HEK293 (cell line): Measurements from ENCODE around the gene CD59.

Experiments
- CTCF ChIA-PET: fragments of 350-600 bp; formaldehyde crosslinking; extraction: SDS; loops from one replicate; lab custom pipeline; 2021; ENCODE audit warnings: antibody characterized with exemption; lab: Yijun Ruan, JAX
- POLR2A ChIA-PET: fragments of 300-600 bp; formaldehyde crosslinking; extraction: SDS; loops from one replicate; lab custom pipeline; 2020; ENCODE audit warnings: antibody characterized with exemption, inconsistent platforms; lab: Yijun Ruan, JAX
- H3K27ac ChIP-seq: fragments of 200-500 bp; sonication (Bioruptor generic); 2 replicates; pipeline ENCODE4 v1.5.1; 2014; ENCODE audit warnings: low read depth, low read length, control low read depth, inconsistent platforms; ENCODE audit errors: extremely low read depth
- H3K36me3 ChIP-seq, 2 experiments: fragments of 200-500 bp in 1 of 2; sonication (Bioruptor generic) in 1 of 2; 1 replicate in 1 of 2; 2 replicates in 1 of 2; pipeline ENCODE4 v1.5.1; 2014 to 2017; ENCODE audit warnings: inconsistent platforms in 2 of 2, low read length in 2 of 2; ENCODE audit not compliant: control insufficient read depth in 2 of 2, insufficient read depth in 1 of 2
- H3K4me1 ChIP-seq: fragments of 200-500 bp; sonication (Bioruptor generic); 2 replicates; pipeline ENCODE4 v1.5.1; 2014; ENCODE audit warnings: mild to moderate bottlenecking, low read length, inconsistent platforms; ENCODE audit not compliant: control insufficient read depth, insufficient read depth
- H3K4me3 ChIP-seq: 2 replicates; pipeline ENCODE4 v1.5.1; 2011; ENCODE audit warnings: low read depth, mild to moderate bottlenecking, control low read depth, low read length, moderate library complexity
- H3K9me3 ChIP-seq: fragments of 200-500 bp; sonication (Bioruptor generic); 2 replicates; pipeline ENCODE4 v1.5.1; 2014; ENCODE audit warnings: low read depth, low read length, inconsistent platforms; ENCODE audit not compliant: control insufficient read depth, insufficient read depth
- SCRT2 ChIP-seq: fragments of 450-650 bp; formaldehyde crosslinking; IDR thresholded peaks from 2 replicates; pipeline ENCODE4 v1.5.1; 2016; ENCODE audit warnings: missing biosample characterization, missing genetic modification characterization
- ZNF335 ChIP-seq: fragments of 450-650 bp; formaldehyde crosslinking; conservative IDR thresholded peaks from 2 replicates; pipeline ENCODE4 v1.5.1; 2016; ENCODE audit warnings: missing biosample characterization, missing genetic modification characterization
- ZNF423 ChIP-seq: fragments of 450-650 bp; formaldehyde crosslinking; IDR thresholded peaks from 2 replicates; pipeline ENCODE4 v1.5.1; 2016; ENCODE audit warnings: missing biosample characterization, missing genetic modification characterization
- ZNF548 ChIP-seq: fragments of 450-650 bp; formaldehyde crosslinking; IDR thresholded peaks from 2 replicates; pipeline ENCODE4 v1.5.1; 2016; ENCODE audit warnings: missing biosample characterization, missing genetic modification characterization
- ZNF596 ChIP-seq: fragments of 450-650 bp; IDR thresholded peaks from 2 replicates; pipeline ENCODE4 v1.5.0; 2018; ENCODE audit warnings: missing biosample characterization, mild to moderate bottlenecking, missing genetic modification characterization, moderate library complexity
- TF ChIP-seq, protein P1 (sequence below): fragments of 450-650 bp; formaldehyde crosslinking; conservative IDR thresholded peaks from 2 replicates; pipeline ENCODE4 v1.5.1; 2016; ENCODE audit warnings: low read depth, missing biosample characterization, missing genetic modification characterization
- TF ChIP-seq, protein P2 (sequence below): fragments of 450-650 bp; formaldehyde crosslinking; IDR thresholded peaks from 2 replicates; pipeline ENCODE4 v1.5.1; 2016; ENCODE audit warnings: missing biosample characterization, missing genetic modification characterization
- TF ChIP-seq, protein P3 (sequence below): fragments of 450-650 bp; formaldehyde crosslinking; IDR thresholded peaks from 2 replicates; pipeline ENCODE4 v1.5.1; 2017; ENCODE audit warnings: missing biosample characterization, missing genetic modification characterization
- TF ChIP-seq, protein P4 (sequence below): fragments of 450-650 bp; formaldehyde crosslinking; IDR thresholded peaks from 2 replicates; pipeline ENCODE4 v1.5.1; 2016; ENCODE audit warnings: missing biosample characterization, missing genetic modification characterization

The CD59 gene

DNA sequence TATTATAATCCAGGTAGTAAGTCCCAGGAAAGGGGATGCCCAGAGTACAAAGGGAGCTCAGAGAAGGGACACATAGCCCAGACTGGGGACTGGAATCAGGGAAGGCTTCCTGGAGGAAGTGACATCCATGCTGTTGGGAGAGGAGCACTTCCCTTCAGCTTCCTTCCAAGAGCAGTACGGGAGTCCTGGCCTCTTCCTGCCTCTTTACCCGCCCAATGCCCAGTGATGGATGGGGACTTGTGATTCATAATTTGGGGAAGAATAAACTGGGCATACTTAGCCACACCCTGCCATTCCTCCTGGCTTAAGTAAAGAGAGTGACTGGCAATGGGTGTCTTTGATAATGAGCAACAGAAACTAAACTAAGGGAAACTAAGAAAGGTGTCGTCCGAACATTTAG is 47.1 kb downstream of the CD59 start:
- TF ChIP-seq ZNF596 (tag by site-specific recombination) (no peak), SCRT2 (tag by site-specific recombination) (no peak), ZNF423 (tag by site-specific recombination) (no peak), ZNF335 (tag by site-specific recombination) (no peak), ZNF548 (tag by site-specific recombination) (no peak)
- TF ChIP-seq, protein P1, sequence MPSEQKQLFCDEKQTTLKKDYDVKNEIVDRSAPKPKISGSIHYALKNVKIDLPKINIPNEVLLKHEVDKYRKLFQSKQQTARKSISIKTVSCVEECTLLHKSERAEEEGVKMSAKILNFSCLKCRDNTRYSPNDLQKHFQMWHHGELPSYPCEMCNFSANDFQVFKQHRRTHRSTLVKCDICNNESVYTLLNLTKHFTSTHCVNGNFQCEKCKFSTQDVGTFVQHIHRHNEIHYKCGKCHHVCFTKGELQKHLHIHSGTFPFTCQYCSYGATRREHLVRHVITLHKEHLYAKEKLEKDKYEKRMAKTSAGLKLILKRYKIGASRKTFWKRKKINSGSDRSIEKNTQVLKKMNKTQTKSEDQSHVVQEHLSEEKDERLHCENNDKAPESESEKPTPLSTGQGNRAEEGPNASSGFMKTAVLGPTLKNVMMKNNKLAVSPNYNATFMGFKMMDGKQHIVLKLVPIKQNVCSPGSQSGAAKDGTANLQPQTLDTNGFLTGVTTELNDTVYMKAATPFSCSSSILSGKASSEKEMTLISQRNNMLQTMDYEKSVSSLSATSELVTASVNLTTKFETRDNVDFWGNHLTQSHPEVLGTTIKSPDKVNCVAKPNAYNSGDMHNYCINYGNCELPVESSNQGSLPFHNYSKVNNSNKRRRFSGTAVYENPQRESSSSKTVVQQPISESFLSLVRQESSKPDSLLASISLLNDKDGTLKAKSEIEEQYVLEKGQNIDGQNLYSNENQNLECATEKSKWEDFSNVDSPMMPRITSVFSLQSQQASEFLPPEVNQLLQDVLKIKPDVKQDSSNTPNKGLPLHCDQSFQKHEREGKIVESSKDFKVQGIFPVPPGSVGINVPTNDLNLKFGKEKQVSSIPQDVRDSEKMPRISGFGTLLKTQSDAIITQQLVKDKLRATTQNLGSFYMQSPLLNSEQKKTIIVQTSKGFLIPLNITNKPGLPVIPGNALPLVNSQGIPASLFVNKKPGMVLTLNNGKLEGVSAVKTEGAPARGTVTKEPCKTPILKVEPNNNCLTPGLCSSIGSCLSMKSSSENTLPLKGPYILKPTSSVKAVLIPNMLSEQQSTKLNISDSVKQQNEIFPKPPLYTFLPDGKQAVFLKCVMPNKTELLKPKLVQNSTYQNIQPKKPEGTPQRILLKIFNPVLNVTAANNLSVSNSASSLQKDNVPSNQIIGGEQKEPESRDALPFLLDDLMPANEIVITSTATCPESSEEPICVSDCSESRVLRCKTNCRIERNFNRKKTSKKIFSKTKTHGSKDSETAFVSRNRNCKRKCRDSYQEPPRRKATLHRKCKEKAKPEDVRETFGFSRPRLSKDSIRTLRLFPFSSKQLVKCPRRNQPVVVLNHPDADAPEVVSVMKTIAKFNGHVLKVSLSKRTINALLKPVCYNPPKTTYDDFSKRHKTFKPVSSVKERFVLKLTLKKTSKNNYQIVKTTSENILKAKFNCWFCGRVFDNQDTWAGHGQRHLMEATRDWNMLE, result no peak
- TF ChIP-seq, protein P2, sequence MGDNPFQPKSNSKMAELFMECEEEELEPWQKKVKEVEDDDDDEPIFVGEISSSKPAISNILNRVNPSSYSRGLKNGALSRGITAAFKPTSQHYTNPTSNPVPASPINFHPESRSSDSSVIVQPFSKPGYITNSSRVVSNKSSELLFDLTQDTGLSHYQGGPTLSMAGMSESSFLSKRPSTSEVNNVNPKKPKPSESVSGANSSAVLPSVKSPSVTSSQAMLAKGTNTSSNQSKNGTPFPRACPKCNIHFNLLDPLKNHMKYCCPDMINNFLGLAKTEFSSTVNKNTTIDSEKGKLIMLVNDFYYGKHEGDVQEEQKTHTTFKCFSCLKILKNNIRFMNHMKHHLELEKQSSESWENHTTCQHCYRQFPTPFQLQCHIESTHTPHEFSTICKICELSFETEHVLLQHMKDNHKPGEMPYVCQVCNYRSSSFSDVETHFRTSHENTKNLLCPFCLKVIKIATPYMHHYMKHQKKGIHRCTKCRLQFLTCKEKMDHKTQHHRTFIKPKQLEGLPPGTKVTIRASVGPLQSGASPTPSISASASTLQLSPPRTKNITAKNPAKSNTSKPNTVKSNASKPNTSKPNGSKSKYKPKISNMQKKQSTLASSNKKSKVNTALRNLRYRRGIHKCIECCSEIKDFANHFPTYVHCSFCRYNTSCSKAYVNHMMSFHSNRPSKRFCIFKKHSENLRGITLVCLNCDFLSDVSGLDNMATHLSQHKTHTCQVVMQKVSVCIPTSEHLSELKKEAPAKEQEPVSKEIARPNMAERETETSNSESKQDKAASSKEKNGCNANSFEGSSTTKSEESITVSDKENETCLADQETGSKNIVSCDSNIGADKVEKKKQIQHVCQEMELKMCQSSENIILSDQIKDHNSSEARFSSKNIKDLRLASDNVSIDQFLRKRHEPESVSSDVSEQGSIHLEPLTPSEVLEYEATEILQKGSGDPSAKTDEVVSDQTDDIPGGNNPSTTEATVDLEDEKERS (tag by site-specific recombination), result no peak
- TF ChIP-seq, protein P3, sequence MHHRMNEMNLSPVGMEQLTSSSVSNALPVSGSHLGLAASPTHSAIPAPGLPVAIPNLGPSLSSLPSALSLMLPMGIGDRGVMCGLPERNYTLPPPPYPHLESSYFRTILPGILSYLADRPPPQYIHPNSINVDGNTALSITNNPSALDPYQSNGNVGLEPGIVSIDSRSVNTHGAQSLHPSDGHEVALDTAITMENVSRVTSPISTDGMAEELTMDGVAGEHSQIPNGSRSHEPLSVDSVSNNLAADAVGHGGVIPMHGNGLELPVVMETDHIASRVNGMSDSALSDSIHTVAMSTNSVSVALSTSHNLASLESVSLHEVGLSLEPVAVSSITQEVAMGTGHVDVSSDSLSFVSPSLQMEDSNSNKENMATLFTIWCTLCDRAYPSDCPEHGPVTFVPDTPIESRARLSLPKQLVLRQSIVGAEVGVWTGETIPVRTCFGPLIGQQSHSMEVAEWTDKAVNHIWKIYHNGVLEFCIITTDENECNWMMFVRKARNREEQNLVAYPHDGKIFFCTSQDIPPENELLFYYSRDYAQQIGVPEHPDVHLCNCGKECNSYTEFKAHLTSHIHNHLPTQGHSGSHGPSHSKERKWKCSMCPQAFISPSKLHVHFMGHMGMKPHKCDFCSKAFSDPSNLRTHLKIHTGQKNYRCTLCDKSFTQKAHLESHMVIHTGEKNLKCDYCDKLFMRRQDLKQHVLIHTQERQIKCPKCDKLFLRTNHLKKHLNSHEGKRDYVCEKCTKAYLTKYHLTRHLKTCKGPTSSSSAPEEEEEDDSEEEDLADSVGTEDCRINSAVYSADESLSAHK (tag by site-specific recombination), result no peak
- TF ChIP-seq, protein P4, sequence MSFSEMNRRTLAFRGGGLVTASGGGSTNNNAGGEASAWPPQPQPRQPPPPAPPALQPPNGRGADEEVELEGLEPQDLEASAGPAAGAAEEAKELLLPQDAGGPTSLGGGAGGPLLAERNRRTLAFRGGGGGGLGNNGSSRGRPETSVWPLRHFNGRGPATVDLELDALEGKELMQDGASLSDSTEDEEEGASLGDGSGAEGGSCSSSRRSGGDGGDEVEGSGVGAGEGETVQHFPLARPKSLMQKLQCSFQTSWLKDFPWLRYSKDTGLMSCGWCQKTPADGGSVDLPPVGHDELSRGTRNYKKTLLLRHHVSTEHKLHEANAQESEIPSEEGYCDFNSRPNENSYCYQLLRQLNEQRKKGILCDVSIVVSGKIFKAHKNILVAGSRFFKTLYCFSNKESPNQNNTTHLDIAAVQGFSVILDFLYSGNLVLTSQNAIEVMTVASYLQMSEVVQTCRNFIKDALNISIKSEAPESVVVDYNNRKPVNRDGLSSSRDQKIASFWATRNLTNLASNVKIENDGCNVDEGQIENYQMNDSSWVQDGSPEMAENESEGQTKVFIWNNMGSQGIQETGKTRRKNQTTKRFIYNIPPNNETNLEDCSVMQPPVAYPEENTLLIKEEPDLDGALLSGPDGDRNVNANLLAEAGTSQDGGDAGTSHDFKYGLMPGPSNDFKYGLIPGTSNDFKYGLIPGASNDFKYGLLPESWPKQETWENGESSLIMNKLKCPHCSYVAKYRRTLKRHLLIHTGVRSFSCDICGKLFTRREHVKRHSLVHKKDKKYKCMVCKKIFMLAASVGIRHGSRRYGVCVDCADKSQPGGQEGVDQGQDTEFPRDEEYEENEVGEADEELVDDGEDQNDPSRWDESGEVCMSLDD (tag by site-specific recombination), result no peak
- no peak overlapping the region for H3K27ac ChIP-seq
- peaks cover 3% of the 10 kb centered on the region for H3K4me1 ChIP-seq
- no peaks in the 10 kb centered on the region for H3K36me3 ChIP-seq
- ChIA-PET POLR2A (interaction anchor here (1.1 to 1.4 kb wide), 2 partner anchors 47 to 54 kb away, joined by 3 read pairs; partner anchors contain the start of gene CD59), CTCF (interaction anchor here (0.6 to 5.6 kb wide), 14 partner anchors 13 to 728 kb away, joined by 3 to 72 read pairs (median 3); partner anchors contain the start of genes CD59 and KIAA1549L)
- H3K4me3 ChIP-seq, result no peak overlapping the region
- no peaks in the 10 kb centered on the region for H3K9me3 ChIP-seq
